Stimulated activated CD8-positive, alpha-beta memory T cell treated with anti-CD3 and anti-CD28 coated beads, Interleukin-7, amount 100 ng/mL, for 24 hours (primary cell): Measurements from ENCODE around the gene ALDH1B1.
"Not testable (repeated sequence)": the region's sequence is repeated elsewhere in the genome, so short reads cannot be mapped to it uniquely, and the experiment has no call there.

Source experiments
- DNase-seq: peaks from one replicate; pipeline ENCODE4 v3.0.0-alpha.2; 2020; ENCODE audit warnings: low read depth

Gene ALDH1B1

GRCh38 chr9:38361473-38361850, 31.0 kb upstream of the ALDH1B1 start:
- DNase-seq, result no peak

DNA sequence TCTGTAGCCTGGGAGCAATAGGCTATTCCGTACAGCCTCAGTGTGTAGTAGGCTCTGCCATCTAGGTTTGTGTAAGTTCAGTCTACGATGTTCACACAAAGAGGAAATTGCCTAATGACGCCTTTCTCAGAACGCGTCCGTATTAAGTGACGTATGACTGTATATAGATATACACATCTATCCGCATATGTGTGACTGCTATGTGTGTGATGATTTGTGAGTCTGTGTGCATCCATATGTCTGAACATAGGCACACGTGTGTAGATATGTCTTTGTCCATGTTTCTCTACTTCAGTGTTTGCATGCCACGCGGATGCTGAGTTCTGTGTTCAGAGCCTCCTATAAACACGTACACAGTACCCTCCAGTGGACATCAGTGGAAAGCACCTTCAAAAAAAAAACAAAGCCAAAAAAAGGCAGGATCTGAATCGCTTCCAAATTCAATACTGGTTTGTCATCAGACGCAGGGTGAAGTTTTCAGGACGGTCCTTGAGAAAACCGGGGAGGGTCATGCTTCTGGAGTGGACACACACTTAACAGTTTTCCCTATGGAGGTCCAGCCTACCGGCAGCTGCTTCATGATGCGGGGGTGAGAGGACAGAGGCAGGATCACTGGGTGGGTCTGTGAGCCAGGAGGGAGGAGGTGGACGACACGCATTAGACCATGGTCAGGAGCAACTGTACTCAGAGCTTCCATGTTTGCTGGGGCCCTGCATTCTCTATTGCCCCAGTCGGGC, 29.5 kb upstream of the ALDH1B1 start:
- DNase-seq, result no peak

- no peak for DNase-seq
These were observed 28.9 kb upstream of the ALDH1B1 start for GRCh38 chr9:38363589-38363925.

GRCh38 chr9:38367898-38368297, 24.6 kb upstream of the ALDH1B1 start:
- DNase-seq, result no peak

- no peak for DNase-seq
These were observed 23.8 kb upstream of the ALDH1B1 start for GRCh38 chr9:38368731-38369130.

GRCh38 chr9:38370176-38370575, 22.3 kb upstream of the ALDH1B1 start:
- DNase-seq, result no peak

- no peak for DNase-seq
These were observed 21.0 kb upstream of the ALDH1B1 start for GRCh38 chr9:38371495-38371894.

DNA sequence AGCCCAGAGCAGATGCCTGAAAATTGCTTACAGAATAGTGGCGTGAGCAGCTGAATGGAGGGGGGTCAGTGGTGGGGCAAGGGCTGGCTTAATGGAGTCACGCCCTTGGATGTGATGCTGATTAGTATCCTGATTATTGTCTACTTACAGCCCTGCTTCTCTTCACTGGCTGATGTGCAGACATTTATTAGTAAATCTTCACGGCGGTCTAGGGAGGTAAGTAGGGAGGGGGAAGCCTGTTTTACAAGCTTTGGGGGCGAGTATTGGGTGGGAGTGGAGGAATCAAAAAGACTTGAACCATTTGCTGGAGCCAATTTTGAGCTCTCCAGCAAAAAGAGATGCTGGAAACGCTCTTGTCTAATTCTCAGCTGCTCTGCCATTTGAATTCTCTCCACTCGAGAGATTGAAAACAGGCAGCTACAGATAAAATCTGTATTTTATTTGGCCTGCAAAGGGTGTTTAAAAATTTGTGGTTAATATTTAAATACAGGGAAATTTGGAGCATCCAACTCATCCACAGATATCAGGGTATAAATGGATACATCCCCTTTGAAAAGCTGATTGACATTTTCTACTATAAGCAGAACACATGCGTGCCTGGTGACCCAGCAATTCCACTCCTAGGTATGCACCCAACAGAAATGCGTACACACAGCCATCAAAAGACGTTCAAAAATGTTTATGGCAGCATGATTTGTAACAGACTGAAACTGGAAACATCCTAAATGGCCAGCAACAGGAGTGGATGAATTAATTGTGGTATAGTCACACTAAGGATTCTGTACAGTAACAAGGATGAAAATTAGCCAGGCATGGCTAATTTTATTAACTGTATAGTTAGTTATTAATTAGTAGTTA, 19.5 kb upstream of the ALDH1B1 start:
- DNase-seq, result no peak

DNA sequence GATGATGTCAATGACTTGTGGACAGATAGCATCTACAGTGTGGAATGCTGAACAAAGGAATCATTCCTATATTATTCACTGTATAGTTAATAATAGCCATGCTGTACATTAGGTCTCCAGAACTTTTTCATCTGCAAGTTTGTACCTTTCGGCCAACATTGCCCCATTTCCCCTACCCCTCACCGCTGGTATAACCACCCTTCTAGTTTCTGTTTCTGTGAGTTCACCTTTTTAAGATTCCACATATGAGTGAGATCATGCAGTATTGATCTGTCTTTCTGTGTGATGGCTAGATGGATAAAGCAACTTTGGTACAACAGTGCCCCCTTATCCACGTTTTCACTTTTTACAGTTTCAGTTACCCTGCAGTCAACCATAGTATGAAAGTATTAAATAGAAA, 18.8 kb upstream of the ALDH1B1 start:
- no peak for DNase-seq

- no peak for DNase-seq
These were observed 17.5 kb upstream of the ALDH1B1 start for GRCh38 chr9:38374847-38375571.

DNA sequence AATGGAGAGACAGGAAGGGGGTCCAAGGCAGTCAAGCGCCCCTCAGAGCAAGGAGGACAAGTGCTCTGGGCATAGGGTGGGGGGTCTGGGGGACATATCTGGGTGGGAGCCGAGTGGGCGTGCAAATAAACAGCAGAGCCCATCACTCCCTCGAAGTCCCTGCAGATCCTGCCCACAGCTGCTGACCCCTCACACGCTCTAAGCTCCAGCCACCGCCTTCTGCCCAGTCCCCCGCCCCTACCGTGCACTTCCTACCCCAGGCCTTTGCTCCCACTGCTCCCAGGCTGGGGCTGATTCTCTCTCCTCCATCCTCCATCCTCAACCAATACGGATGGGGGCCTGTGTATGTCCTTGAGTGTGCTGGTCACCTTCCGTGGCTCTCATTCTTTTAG, 16.9 kb upstream of the ALDH1B1 start:
- DNase-seq, result no peak

DNA sequence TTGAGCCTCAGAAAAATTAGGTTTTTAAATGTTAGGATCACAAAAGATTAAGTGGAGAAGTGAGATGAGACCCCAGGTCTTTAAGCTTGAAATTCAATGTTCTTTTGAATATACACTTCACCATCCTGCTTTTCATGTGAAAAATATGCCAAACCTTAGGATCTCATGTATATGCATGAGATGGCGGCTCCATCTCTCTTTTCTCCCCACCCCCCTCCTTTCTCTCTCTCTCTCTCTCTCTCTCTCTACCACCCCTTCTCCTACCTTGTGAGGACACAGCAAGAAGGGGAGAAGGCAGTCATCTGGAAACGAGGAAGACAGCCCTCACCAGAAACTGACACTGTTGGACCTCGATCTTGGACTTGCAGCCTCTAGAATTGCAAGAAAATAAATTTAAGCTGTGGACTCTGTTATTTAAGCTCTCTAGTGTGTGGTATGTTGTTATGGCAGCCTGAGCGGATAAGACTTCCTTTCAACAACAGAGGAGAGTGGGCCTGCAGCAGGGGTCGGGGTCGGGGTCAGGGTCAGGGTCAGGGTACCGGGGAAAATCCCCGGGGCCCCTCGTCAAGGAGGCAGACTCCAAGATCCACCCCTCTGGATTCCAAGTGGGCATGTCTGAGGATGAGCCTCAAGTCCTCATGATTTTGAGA, 16.4 kb upstream of the ALDH1B1 start:
- no peak for DNase-seq

DNA sequence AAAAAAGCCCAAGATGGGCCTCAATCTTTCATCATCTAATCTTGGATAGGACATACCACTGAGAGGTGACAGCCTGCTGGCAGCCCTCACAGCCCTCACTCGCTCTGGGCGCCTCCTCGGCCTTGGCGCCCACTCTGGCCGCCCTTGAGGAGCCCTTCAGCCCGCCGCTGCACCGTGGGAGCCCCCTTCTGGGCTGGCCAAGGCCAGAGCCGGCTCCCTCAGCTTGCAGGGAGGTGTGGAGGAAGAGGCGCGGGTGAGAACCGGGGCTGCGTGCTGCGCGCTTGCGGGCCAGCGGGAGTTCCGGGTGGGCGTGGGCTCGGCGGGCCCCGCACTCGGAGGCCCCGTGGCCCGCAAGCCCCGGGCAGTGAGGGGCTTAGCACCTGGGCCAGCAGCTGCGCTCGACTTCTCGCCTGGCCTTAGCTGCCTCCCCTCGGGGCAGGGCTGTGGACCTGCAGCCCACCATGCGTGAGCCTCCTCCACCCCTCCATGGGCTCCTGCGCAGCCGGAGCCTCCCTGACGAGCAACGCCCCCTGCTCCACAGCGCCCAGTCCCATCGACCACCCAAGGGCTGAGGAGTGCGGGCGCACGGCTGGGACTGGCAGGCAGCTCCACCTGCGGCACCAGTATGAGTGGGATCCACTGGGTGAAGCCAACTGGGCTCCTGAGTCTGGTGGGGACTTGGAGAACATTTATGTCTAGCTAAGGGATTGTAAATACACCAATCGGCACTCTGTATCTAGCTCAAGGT, 15.0 kb upstream of the ALDH1B1 start:
- DNase-seq, result not testable (repeated sequence)

GRCh38 chr9:38380230-38380871, 12.2 kb upstream of the ALDH1B1 start:
- DNase-seq, result no peak

- no peak for DNase-seq
These were observed 11.5 kb upstream of the ALDH1B1 start for GRCh38 chr9:38380872-38381534.

GRCh38 chr9:38382141-38382540, 10.4 kb upstream of the ALDH1B1 start:
- DNase-seq, result no peak

- DNase-seq, result no peak
These were observed 7.3 kb upstream of the ALDH1B1 start for GRCh38 chr9:38384990-38385848.

DNA sequence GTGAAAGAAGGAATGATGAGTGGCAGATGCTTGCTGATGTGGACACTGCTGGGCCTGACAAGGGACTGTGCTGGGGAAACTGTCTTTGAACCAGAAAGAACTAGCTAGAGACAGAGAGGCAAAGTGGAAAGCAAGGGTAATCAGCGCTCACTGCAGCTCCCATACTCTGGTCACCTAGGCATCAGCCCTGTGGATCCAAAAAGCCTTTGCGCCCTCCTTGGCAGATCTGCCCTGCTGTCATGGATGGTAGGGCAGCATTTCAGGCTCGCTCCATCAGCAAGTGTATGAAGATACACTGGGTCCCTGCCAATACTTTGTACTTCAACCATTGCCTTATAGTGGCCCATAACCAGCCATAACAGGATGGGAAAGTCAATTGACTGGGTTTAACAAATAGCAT, 6.6 kb upstream of the ALDH1B1 start:
- no peak for DNase-seq

DNA sequence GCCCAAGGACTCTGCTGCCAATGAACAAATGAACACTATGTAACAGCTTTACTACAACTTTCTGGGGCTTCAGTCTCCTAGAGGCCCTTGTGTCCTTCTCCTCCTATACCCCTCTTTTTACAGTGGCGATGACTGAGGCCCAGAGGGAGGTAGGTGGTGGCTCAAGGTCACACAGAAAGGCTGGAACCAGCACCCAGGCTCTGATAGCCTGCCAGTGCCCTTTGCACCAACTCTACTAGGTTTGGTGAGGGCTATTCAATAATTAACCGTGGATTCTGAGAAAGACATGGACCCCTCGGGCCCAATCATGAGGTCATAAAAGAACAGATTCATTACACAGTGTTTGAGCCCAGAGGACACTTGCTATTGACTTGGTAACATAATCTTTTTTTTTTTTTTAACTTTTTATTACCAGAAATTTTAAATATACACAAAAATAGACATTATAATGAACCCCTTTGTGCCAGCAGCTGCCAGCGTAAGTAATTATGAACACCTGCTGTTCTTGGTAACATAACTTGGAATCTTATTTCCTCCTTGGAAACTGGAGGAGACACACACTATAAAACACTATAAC, 6.1 kb upstream of the ALDH1B1 start:
- no peak for DNase-seq
